ENCODE data around the gene KCTD17. TPM values are rescaled to one million over a fixed set of nuclear protein-coding genes. Genes with fewer than 3 reads are reported as not detected.

The KCTD17 gene
- total RNA-seq, 1 donor from 2014 or later = 34.9 TPM

DNA sequence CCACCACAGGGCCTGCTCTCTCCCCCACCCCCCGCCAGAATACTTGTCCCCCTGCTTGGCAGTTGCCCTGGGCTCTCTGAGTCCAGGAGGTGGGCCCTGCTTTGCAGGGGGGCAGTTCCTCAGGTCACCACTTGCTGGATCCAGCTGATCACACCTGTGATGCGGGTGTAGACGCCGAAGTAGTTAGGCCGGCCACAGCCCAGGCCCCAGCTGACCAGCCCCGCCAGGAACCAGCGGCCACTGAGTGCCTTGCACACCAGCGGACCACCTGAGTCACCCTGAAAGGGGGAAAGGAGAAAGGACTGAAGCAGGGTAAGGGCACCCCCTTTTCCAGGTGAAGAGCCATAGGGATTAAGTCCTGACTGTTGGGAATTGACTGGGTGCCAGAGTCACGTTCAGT lies 14.4 kb downstream of the KCTD17 start:
- Histone ChIP-seq H3K9me3 (no peaks in the 10 kb centered on the region), H3K27ac (no peak overlapping the region), H3K4me1 (no peaks in the 10 kb centered on the region), H3K36me3 (peaks cover 0 to 2% of the 10 kb centered on the region in 2 donors), H3K4me3 (no peak overlapping the region), H3K27me3 (peaks cover 6% of the 10 kb centered on the region)
- TF ChIP-seq, protein P1, sequence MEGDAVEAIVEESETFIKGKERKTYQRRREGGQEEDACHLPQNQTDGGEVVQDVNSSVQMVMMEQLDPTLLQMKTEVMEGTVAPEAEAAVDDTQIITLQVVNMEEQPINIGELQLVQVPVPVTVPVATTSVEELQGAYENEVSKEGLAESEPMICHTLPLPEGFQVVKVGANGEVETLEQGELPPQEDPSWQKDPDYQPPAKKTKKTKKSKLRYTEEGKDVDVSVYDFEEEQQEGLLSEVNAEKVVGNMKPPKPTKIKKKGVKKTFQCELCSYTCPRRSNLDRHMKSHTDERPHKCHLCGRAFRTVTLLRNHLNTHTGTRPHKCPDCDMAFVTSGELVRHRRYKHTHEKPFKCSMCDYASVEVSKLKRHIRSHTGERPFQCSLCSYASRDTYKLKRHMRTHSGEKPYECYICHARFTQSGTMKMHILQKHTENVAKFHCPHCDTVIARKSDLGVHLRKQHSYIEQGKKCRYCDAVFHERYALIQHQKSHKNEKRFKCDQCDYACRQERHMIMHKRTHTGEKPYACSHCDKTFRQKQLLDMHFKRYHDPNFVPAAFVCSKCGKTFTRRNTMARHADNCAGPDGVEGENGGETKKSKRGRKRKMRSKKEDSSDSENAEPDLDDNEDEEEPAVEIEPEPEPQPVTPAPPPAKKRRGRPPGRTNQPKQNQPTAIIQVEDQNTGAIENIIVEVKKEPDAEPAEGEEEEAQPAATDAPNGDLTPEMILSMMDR (IDR thresholded peaks at IDR 0.05) = no peak
- intact Hi-C loops (cut with DNase I) = no loop called here
- DNase-seq (ENCODE audit: low spot score in 2 of 2) = no peak

DNA sequence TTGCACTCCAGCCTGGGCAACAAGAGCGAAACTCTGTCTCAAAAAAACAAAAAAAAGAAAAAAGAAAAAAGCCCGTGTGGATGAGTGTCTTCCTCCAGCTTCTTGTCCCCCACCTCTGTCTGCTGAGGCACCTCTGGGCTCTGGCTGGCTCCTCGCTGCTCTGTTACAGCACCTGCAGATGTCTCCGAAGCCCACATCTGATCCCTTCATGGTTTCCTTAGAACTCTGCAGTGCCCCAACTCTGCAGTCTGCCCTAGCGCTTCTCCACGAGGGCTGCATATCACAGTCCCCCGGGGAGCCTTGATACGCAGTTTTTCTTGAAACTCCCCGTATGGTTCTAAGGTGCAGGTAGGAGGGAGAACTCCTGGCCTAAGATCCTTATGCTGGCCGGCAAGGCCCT lies 15.9 kb downstream of the KCTD17 start:
- H3K27me3 ChIP-seq = peaks cover 6% of the 10 kb centered on the region
- no peak overlapping the region for H3K4me3 ChIP-seq
- H3K9me3 ChIP-seq = no peaks in the 10 kb centered on the region
- TF ChIP-seq, protein P1 (IDR thresholded peaks at IDR 0.05) = no peak
- intact Hi-C loops (cut with DNase I) = no loop called here
- H3K36me3 ChIP-seq = no peaks in the 10 kb centered on the region
- no peaks in the 10 kb centered on the region for H3K4me1 ChIP-seq
- H3K27ac ChIP-seq = no peak overlapping the region
- DNase-seq (ENCODE audit: low spot score in 2 of 2) = no peak

DNA sequence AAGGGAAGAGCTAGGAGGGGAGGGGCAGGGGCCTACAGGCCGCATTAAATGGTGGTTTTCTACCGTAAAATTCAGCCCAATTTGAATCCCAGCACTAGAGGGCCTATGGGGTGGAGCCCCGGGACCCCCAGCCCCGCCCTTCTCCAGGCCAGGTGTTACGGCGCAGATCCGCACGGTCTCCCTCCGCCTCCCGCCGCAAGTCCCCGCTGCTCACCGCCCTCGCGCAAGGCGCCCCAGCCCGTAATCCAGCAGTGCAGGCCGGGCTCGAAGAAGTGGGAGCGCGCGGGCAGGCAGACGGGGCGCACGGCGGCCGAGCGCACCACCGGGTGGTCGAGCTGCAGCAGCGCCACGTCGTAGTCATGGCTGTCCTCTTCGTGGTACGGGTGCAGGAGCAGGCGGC lies 17.3 kb downstream of the KCTD17 start:
- no peaks in the 10 kb centered on the region for H3K4me1 ChIP-seq
- TF ChIP-seq, protein P1 (IDR thresholded peaks at IDR 0.05) = no peak
- H3K27ac ChIP-seq = no peak overlapping the region
- intact Hi-C loops (cut with DNase I) = no loop called here
- no peaks in the 10 kb centered on the region for H3K9me3 ChIP-seq
- H3K27me3 ChIP-seq = peaks cover 6% of the 10 kb centered on the region
- H3K36me3 ChIP-seq = no peaks in the 10 kb centered on the region
- DNase-seq (ENCODE audit: low spot score in 2 of 2) = no peak
- no peak overlapping the region for H3K4me3 ChIP-seq

DNA sequence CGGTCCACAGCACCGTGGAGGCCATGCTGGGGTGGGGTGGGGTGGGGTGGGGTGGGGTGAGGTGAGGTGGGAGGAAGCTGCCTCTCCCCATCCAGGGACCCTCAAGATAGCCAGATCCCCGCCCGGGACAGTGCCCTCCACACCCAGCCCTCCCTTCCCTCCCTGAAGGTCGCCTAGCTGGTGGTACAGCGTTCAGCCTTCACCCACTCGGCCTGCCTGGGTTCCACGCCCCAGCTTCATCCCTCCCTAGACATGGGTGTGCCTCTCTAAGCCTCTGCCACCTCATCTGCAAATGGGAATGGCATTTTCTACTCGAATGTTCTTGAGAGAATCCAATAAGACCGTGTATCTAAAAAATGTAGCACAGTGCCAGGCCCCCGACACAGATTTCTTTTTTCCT lies 17.8 kb downstream of the KCTD17 start:
- H3K4me1 ChIP-seq = no peaks in the 10 kb centered on the region
- no peak overlapping the region for H3K27ac ChIP-seq
- no peak overlapping the region for H3K4me3 ChIP-seq
- peaks cover 6% of the 10 kb centered on the region for H3K27me3 ChIP-seq
- no peaks in the 10 kb centered on the region for H3K36me3 ChIP-seq
- intact Hi-C loops (cut with DNase I) = no loop called here
- H3K9me3 ChIP-seq = no peaks in the 10 kb centered on the region
- no peak for DNase-seq (ENCODE audit: low spot score in 2 of 2)
- TF ChIP-seq, protein P1 (IDR thresholded peaks at IDR 0.05) = no peak

DNA sequence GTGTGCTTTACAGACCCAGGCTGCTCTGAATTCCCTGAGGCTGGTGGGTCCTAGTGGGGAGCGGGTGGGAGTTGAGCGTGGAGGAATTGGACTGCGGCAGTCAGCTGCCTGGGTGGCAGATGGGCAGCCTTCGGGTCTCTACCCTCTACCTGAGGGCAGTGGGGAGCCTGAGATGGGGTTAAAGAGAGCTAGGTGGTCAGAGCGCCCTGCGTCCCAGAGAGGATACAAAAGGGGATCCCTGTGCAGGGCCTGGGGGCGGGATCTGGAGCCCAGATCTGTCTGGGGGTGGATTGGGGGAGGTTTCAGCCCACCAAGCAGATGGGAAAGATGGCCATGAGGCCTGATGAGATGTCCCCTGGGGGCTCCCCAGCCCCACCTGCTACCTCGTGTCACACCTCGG lies 18.2 kb downstream of the KCTD17 start:
- intact Hi-C loops (cut with DNase I) = no loop called here
- H3K9me3 ChIP-seq = no peaks in the 10 kb centered on the region
- no peak for DNase-seq (ENCODE audit: low spot score in 2 of 2)
- TF ChIP-seq, protein P1 (IDR thresholded peaks at IDR 0.05) = no peak
- no peak overlapping the region for H3K27ac ChIP-seq
- H3K4me3 ChIP-seq = no peak overlapping the region
- H3K4me1 ChIP-seq = no peaks in the 10 kb centered on the region
- H3K27me3 ChIP-seq = peaks cover 6% of the 10 kb centered on the region
- H3K36me3 ChIP-seq = no peaks in the 10 kb centered on the region

DNA sequence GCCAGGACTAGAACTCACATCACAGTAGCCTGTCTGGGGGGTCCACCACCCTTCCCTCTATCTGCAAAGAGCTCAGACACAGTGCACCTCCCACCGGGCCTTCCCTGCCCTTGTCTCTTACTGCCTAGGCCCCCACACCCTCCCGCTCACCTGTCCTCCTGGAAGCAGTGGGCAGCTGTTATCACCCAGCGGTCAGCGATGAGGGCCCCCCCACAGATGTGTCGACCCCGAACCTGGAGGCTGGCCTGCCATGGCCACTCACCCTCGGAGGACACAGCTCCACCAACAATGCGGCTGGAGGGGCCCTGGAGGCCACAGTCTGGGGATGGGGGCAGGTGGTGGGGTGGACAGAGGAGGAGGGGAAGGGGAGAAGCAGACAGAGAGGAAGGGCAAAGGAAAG lies 18.8 kb downstream of the KCTD17 start:
- Histone ChIP-seq H3K36me3 (no peaks in the 10 kb centered on the region), H3K9me3 (no peaks in the 10 kb centered on the region), H3K27ac (no peak overlapping the region), H3K4me3 (no peak overlapping the region), H3K4me1 (no peaks in the 10 kb centered on the region), H3K27me3 (peaks cover 6% of the 10 kb centered on the region)
- intact Hi-C loops (cut with DNase I) = no loop called here
- DNase-seq (ENCODE audit: low spot score in 2 of 2) = no peak
- TF ChIP-seq, protein P1 (IDR thresholded peaks at IDR 0.05) = no peak
